Measurements from ENCODE around the gene RAB31. TPM values are rescaled to one million over a fixed set of nuclear protein-coding genes. Genes with fewer than 3 reads are reported as not detected.

Gene RAB31
- total and polyA plus RNA-seq, 2 experiments from 2014 or later, result 26.0 to 81.8 TPM

DNA sequence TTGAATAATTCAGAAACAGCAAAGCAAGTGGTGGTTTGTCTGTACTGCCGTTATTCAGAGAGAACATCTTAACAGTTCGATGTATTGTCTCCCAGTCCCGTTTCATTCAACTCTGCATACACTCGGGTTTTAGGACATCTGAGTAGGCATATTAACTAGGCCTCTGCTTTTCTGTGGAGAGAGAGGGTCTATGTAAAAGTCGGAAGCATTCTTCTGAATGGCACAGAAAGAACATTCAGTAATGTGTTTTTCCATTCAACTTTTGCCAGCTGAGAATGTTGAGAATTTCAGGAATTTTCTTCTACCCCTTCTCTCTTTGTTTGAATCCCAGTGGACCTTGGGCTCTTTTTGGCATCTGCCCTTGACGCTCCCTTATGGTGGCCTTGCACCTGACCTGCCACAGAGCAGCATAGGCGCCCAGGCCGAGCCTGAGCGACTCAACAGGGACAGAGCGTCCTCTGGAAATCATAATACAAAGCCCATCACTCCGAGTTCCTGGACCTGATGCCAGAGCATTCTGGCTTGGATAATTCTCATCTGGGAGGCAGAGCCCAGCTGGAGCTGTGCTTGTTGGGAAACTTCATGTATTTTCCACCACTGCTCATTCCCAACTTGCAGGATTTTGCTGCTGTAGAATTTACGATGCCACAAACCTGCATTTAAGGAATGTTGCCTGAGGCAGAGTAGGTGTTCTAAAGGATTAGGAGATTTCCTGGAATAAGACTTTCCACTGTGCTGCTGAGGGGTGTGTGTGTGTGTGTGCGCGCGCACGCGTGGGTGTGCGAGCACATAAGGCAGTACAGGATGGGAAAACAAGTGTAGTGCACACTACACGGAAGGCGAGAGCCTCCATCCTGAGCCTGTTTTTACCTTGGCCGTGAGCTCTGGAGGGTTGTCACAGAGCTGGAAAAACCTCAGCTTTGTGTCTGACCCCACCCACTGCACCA is 100.5 kb downstream of the RAB31 start:
- Histone ChIP-seq H3K36me3 (replicated peaks; ENCODE audit: insufficient read depth, low read depth) (no peaks in the 10 kb centered on the region), H3K27ac (peak overlapping the region; percentile 23), H3K4me3 (no peak overlapping the region), H3K79me2 (peaks cover 3% of the 10 kb centered on the region), H3K4me2 (peak overlapping the region; percentile 39), H3K9me2 (replicated peaks; ENCODE audit: insufficient read depth) (no peaks in the 10 kb centered on the region), H3K27me3 (no peaks in the 10 kb centered on the region), H3K9me3 (ENCODE audit: low read depth) (no peaks in the 10 kb centered on the region), H2AFZ (no peak overlapping the region), H3K4me1 (ENCODE audit: insufficient read depth) (peaks cover 28% of the 10 kb centered on the region), H4K20me1 (ENCODE audit: insufficient read depth, poor library complexity, severe bottlenecking) (no peaks in the 10 kb centered on the region)
- no peak for TF ChIP-seq EZH2phosphoT487 (IDR thresholded peaks at IDR 0.05; ENCODE audit: low read depth, severe bottlenecking, unreplicated experiment)
- TF ChIP-seq EZH2 (IDR thresholded peaks at IDR 0.05; ENCODE audit: borderline replicate concordance), result no peak
- TF ChIP-seq, protein P1, sequence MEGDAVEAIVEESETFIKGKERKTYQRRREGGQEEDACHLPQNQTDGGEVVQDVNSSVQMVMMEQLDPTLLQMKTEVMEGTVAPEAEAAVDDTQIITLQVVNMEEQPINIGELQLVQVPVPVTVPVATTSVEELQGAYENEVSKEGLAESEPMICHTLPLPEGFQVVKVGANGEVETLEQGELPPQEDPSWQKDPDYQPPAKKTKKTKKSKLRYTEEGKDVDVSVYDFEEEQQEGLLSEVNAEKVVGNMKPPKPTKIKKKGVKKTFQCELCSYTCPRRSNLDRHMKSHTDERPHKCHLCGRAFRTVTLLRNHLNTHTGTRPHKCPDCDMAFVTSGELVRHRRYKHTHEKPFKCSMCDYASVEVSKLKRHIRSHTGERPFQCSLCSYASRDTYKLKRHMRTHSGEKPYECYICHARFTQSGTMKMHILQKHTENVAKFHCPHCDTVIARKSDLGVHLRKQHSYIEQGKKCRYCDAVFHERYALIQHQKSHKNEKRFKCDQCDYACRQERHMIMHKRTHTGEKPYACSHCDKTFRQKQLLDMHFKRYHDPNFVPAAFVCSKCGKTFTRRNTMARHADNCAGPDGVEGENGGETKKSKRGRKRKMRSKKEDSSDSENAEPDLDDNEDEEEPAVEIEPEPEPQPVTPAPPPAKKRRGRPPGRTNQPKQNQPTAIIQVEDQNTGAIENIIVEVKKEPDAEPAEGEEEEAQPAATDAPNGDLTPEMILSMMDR (IDR thresholded peaks at IDR 0.05; ENCODE audit: poor library complexity), result no peak
- no peak for DNase-seq (ENCODE audit: low spot score)
- 71% methylated on average over 21 of the region's 21 CpGs for WGBS (ENCODE audit: low lambda C conversion rate, missing lambda C conversion rate)

DNA sequence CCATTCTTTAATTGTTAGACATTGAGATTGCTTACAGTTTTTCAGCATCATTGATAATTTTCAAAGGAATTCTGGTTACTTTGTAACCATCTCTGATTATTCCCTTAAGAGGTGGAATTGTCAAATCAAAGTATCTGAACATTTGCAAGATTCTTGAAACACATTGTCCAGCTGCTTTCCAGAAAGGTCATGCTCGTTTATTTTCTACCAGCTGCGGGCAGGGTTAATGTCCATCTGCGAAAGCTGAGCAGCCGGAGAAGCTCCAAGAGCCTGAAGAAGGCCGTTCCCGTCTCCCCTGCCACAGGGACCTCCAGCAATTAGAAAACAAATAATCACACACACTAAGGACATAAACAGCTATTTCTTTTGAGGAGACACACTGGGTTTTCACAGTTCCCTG is 101.6 kb downstream of the RAB31 start:
- 75% methylated on average over 6 of the region's 6 CpGs for WGBS (ENCODE audit: low lambda C conversion rate, missing lambda C conversion rate)
- no peak overlapping the region for H2AFZ ChIP-seq
- no peaks in the 10 kb centered on the region for H3K27me3 ChIP-seq
- H3K4me3 ChIP-seq, result no peak overlapping the region
- H3K4me1 ChIP-seq (ENCODE audit: insufficient read depth), result peaks cover 20% of the 10 kb centered on the region
- no peaks in the 10 kb centered on the region for H3K9me3 ChIP-seq (ENCODE audit: low read depth)
- no peaks in the 10 kb centered on the region for H4K20me1 ChIP-seq (ENCODE audit: insufficient read depth, poor library complexity, severe bottlenecking)
- no peaks in the 10 kb centered on the region for H3K9me2 ChIP-seq (replicated peaks; ENCODE audit: insufficient read depth)
- H3K4me2 ChIP-seq, result no peak overlapping the region
- no peak for TF ChIP-seq EZH2phosphoT487 (IDR thresholded peaks at IDR 0.05; ENCODE audit: low read depth, severe bottlenecking, unreplicated experiment)
- TF ChIP-seq, protein P1 (IDR thresholded peaks at IDR 0.05; ENCODE audit: poor library complexity), result no peak
- no peak for TF ChIP-seq EZH2 (IDR thresholded peaks at IDR 0.05; ENCODE audit: borderline replicate concordance)
- H3K79me2 ChIP-seq, result peaks cover 3% of the 10 kb centered on the region
- H3K36me3 ChIP-seq (replicated peaks; ENCODE audit: insufficient read depth, low read depth), result no peaks in the 10 kb centered on the region
- no peak overlapping the region for H3K27ac ChIP-seq
- DNase-seq (ENCODE audit: low spot score), result no peak

DNA sequence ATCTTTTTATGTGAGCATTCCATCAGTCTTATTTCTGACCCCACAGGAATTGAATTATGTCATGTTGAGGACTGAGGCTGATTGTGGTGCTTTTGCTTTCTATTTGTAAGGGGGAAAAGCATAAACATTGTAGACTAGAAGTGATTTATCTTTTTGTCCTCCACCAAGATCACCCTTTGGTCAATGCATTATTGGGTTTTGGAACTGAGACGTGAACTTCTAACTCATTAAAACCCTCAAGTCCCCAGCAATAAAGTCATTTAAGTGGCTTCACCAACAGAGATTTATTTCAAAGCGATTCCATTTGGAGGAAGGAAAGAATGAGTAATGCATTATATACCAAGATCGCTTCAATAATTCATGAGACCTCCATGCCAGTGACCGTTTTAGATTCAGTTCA is 102.2 kb downstream of the RAB31 start:
- Histone ChIP-seq H3K36me3 (replicated peaks; ENCODE audit: insufficient read depth, low read depth) (no peaks in the 10 kb centered on the region), H4K20me1 (ENCODE audit: insufficient read depth, poor library complexity, severe bottlenecking) (no peaks in the 10 kb centered on the region), H3K4me3 (no peak overlapping the region), H3K4me1 (ENCODE audit: insufficient read depth) (peaks cover 20% of the 10 kb centered on the region), H3K9me3 (ENCODE audit: low read depth) (no peaks in the 10 kb centered on the region), H3K9me2 (replicated peaks; ENCODE audit: insufficient read depth) (no peaks in the 10 kb centered on the region), H3K4me2 (no peak overlapping the region), H3K27ac (no peak overlapping the region), H3K79me2 (peaks cover 3% of the 10 kb centered on the region), H2AFZ (no peak overlapping the region), H3K27me3 (no peaks in the 10 kb centered on the region)
- WGBS (ENCODE audit: low lambda C conversion rate, missing lambda C conversion rate), result 91% methylated on average over 4 of the region's 4 CpGs
- no peak for DNase-seq (ENCODE audit: low spot score)
- no peak for TF ChIP-seq EZH2phosphoT487 (IDR thresholded peaks at IDR 0.05; ENCODE audit: low read depth, severe bottlenecking, unreplicated experiment)
- TF ChIP-seq, protein P1 (IDR thresholded peaks at IDR 0.05; ENCODE audit: poor library complexity), result no peak
- no peak for TF ChIP-seq EZH2 (IDR thresholded peaks at IDR 0.05; ENCODE audit: borderline replicate concordance)
